ENCODE results near the gene PIGR.

The PIGR gene

DNA sequence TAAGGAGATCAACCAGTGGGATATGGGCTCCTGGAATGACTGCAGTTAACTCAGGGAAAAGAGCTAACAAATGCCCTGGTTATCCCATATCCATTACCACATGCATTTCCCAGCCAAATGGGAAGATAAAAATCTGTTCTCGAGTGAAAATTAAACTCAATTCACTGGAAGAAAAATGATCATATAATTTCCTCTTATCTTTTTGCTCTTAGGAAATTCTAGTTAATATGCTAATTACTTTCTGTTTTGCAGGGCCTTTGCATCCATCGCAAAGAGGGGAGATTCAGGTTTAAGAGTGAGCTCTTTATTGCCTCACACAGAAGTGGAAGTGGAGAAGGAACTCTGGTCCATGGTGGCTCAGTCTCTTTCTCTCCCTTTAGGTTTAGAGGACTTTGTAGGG lies 52.9 kb downstream of the PIGR start:
- no peak for DNase-seq (ENCODE audit: extremely low read depth in 1 of 2, low read depth in 1 of 2)

DNA sequence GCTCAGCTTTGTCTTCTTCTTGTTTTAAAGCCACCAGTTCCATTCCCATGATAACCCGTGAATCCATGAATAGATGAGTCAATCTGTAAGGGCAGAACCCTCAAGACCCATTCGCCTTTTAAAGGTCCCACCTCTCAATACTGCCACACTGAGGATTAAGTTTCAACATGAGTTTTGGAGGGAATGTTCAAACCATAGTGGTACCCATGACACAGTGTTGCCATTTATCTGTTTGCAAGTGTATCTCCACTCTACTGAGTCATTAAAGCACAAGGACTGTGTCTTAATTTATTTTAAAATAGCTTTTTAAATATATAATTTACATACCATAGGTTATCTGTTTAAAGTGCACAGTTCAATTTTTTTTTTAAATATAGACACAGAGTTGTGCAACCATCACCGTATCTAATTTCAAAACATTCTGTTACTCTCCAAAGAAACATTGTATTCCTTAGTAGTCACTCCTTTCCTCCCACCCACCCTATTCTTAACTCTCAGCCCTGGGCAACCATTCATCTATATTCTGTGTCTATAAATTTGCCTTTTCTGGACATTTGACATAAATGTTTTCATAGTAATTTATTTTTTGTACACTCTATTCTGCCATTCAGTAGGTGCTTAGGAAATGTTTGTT lies 53.8 kb downstream of the PIGR start:
- no peak for DNase-seq (ENCODE audit: extremely low read depth in 1 of 2, low read depth in 1 of 2)

- DNase-seq (ENCODE audit: extremely low read depth in 1 of 2, low read depth in 1 of 2), result no peak
Measured at GRCh38 chr1:206891412-206891811, 54.9 kb downstream of the PIGR start.

DNA sequence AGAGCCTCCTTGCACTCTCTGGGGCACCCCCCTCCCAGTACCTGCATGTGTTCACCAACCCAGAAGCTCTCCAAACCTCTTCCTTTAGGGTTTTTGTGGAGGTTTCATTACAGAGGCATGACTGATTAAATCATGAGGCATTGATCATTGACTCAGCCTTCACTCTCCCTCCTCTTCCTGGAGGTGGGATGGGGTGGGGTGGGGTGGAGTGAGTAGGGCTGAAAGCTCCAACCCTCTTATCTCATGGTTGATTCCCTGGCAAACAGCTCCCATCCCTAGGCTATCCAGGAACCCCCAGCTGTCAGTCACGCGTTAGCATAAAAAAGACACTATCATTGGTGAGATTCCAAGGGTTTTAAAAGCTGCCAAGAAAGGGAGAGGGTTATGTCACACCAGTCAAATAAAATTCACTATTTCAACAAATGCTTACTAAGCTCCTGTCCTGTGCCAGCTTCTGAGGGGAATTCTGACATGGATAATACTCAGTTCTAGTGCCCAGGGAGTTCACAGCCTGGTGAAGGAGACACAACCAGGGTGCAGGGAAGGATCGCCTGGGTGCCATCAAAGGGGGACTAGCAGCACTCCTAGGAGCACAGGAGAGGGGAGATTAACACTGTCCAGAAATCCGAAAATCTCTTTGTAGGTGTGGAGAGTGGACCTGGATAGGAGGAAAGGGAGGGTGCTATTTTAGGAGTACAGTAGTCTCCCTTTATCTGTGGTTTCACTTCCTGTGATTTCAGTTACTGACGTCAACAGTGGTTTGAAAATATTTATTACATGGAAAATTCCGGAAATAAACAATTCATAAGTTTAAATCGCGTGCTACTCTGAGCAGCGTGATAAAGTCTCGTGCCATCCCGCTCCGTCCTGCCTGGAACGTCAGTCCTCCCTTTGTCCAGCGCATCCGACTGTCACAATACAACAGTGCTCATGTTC lies 55.9 kb downstream of the PIGR start:
- DNase-seq (ENCODE audit: extremely low read depth in 1 of 2, low read depth in 1 of 2), result no peak

GRCh38 chr1:206887701-206888100 lies 58.6 kb downstream of the PIGR start:
- DNase-seq (ENCODE audit: extremely low read depth in 1 of 2, low read depth in 1 of 2), result no peak

GRCh38 chr1:206886831-206887230 lies 59.4 kb downstream of the PIGR start:
- no peak for DNase-seq (ENCODE audit: extremely low read depth in 1 of 2, low read depth in 1 of 2)

GRCh38 chr1:206885341-206886060 lies 60.8 kb downstream of the PIGR start:
- DNase-seq (ENCODE audit: extremely low read depth in 1 of 2, low read depth in 1 of 2), result no peak

DNA sequence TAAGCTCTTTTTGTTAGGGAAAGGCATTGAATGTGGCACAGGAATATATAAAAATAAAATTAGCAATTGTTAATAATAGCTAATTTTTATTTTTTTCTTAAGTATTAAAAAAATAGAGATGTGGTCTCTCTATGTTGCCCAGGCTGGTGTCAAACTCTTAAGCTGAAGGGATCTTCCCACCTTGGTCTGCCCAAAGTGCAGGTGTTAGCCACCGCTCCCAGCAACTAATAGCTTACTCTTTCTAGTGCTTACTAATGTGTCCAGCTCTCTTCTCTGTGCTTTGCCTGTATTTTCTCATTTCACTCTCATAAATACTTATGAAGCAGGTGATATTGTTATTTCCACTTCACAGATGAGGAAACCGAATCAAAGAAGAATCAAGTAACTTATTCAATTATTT lies 62.4 kb downstream of the PIGR start:
- no peak for DNase-seq (ENCODE audit: extremely low read depth in 1 of 2, low read depth in 1 of 2)

DNA sequence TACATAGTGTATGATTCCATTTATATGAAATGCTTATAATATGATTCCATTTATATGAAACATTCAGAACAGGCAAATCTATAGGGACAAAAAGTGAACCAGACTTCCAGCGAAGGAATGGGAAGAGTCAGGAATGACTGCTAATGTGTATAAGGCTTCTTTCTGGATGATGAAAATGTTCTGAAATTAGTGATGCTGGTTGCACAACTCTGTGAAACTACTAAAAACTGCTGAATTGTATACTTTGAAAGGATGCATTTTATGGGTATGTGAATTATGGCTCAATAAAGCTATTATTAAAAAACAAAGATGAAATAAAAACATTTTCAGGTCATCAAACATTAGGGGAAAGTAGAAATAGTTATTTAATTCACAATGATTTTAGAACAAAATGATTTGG lies 63.1 kb downstream of the PIGR start:
- no peak for DNase-seq (ENCODE audit: extremely low read depth in 1 of 2, low read depth in 1 of 2)

GRCh38 chr1:206882555-206882954 lies 63.7 kb downstream of the PIGR start:
- DNase-seq (ENCODE audit: extremely low read depth in 1 of 2, low read depth in 1 of 2), result no peak

DNA sequence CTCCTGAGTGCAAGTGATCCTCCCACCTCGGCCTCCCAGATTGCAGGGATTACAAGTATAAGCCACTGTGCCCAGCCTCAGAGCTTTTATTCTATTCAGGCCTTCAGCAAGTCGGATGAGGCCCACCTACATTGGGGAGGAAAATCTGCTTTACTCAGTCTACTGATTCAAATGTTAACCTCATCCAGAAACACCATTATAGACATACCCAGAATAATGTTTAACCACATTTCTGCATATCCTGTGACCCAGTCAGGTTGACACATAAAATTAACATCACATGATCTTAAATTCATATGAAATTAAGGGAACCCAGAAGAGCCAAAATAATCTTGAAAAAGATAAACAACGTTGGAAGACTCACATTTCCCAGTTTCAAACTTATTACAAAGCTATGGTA lies 66.0 kb downstream of the PIGR start:
- no peak for DNase-seq (ENCODE audit: extremely low read depth in 1 of 2, low read depth in 1 of 2)

Measured in stimulated activated CD8-positive, alpha-beta memory T cell treated with anti-CD3 and anti-CD28 coated beads, Interleukin-7, amount 100 ng/mL, for 48 hours (primary cell).